OCI-LY7 (cell line): ENCODE results near the gene PAX2. TPM values are rescaled to one million over a fixed set of nuclear protein-coding genes. Genes with fewer than 3 reads are reported as not detected.

Experiments
- BruUV-seq: library from RNA; stranded (reverse); fragments of 400-500 nt; replicated peaks from 2 replicates; lab custom pipeline; 2021; lab: Mats Ljungman, UMichigan
- CTCF ChIA-PET: fragments of 300-600 bp; sonication (Branson Sonifier 250); formaldehyde crosslinking; loops from one replicate; lab custom pipeline; 2022; ENCODE audit warnings: antibody characterized with exemption; ENCODE audit not compliant: unreplicated experiment; lab: Charles Lee
- POLR2A ChIA-PET: fragments of 300-600 bp; sonication (Branson Sonifier 250); formaldehyde crosslinking; loops from one replicate; lab custom pipeline; 2022; ENCODE audit warnings: antibody characterized with exemption; lab: Charles Lee
- DNase-seq: peaks from one replicate; pipeline ENCODE4 v3.0.0-alpha.2; 2015; ENCODE audit warnings: low spot score
- H2AFZ ChIP-seq: fragments of 200-600 bp; sonication (generic), shearing (Covaris generic); 2 replicates; pipeline ENCODE4 v1.6.1; 2014; ENCODE audit warnings: mild to moderate bottlenecking, antibody characterized with exemption, low read length, moderate library complexity
- H3K27ac ChIP-seq: fragments of 200-600 bp; sonication (generic); 2 replicates; pipeline ENCODE4 v1.5.1; 2014; ENCODE audit warnings: mixed run types, low read depth, mild to moderate bottlenecking, moderate library complexity, low read length, inconsistent platforms; ENCODE audit not compliant: poor library complexity, severe bottlenecking
- H3K36me3 ChIP-seq: fragments of 200-600 bp; sonication (generic); 2 replicates; pipeline ENCODE4 v1.6.1; 2014; ENCODE audit warnings: mild to moderate bottlenecking, antibody characterized with exemption, low read length, moderate library complexity, mixed read lengths; ENCODE audit not compliant: insufficient read depth
- H3K4me1 ChIP-seq: fragments of 200-600 bp; sonication (generic); 2 replicates; pipeline ENCODE4 v1.5.1; 2014; ENCODE audit warnings: mild to moderate bottlenecking, low read length; ENCODE audit not compliant: insufficient read depth, poor library complexity, severe bottlenecking
- H3K4me2 ChIP-seq: fragments of 200-600 bp; sonication (generic); 2 replicates; pipeline ENCODE4 v1.6.1; 2014; ENCODE audit warnings: mild to moderate bottlenecking, low read length
- H3K4me3 ChIP-seq: fragments of 200-600 bp; sonication (generic); 2 replicates; pipeline ENCODE4 v1.5.1; 2014; ENCODE audit warnings: mild to moderate bottlenecking, low read depth, low read length; ENCODE audit not compliant: poor library complexity, severe bottlenecking
- H3K79me2 ChIP-seq: fragments of 200-600 bp; sonication (generic); 2 replicates; pipeline ENCODE4 v1.6.1; 2016; ENCODE audit warnings: low read depth, mild to moderate bottlenecking, low read length, moderate library complexity, mixed read lengths; ENCODE audit not compliant: insufficient read depth
- H3K9me2 ChIP-seq: fragments of 200-600 bp; sonication (generic); 2 replicates; pipeline ENCODE4 v1.6.1; 2016; ENCODE audit warnings: mild to moderate bottlenecking, low read length, mixed read lengths; ENCODE audit not compliant: insufficient read depth
- H3K9me3 ChIP-seq: fragments of 200-600 bp; sonication (generic); 2 replicates; pipeline ENCODE4 v1.6.1; 2014; ENCODE audit warnings: mild to moderate bottlenecking, mixed run types, low read length, mixed read lengths
- H4K20me1 ChIP-seq: fragments of 200-600 bp; sonication (generic); 2 replicates; pipeline ENCODE4 v1.6.1; 2014; ENCODE audit warnings: mild to moderate bottlenecking, antibody characterized with exemption, low read length, moderate library complexity, mixed read lengths; ENCODE audit not compliant: insufficient read depth
- EZH2phosphoT487 ChIP-seq: fragments of 200-600 bp; sonication (generic); IDR thresholded peaks from 2 replicates; pipeline ENCODE4 v1.6.1; 2018; ENCODE audit warnings: low read depth, borderline replicate concordance, mild to moderate bottlenecking, mixed run types, antibody characterized with exemption, low read length, moderate library complexity, mixed read lengths
- intact Hi-C: fragments of 100-400 bp; cut with micrococcal nuclease; formaldehyde crosslinking; loops from one replicate; pipeline ENCODE4 v1.10.0; 2022; ENCODE audit not compliant: unreplicated experiment
- total RNA-seq, 2 experiments: library from RNA; depleted of rRNA in 1 of 2; stranded (reverse); fragments of >200 nt in 1 of 2; shearing (Covaris generic) in 1 of 2; gene quantifications; 2 replicates each; pipeline ENCODE4 v1.2.3, GENCODE V29; 2014 to 2022
- TF ChIP-seq, protein P1 (sequence below): fragments of 200-600 bp; sonication (generic); conservative IDR thresholded peaks from 2 replicates; pipeline ENCODE4 v1.5.1; 2014; ENCODE audit warnings: mild to moderate bottlenecking, antibody characterized with exemption, low read length, moderate library complexity, mixed read lengths

The PAX2 gene
- total RNA-seq, 2 experiments from 2014 or later, result not detected

DNA sequence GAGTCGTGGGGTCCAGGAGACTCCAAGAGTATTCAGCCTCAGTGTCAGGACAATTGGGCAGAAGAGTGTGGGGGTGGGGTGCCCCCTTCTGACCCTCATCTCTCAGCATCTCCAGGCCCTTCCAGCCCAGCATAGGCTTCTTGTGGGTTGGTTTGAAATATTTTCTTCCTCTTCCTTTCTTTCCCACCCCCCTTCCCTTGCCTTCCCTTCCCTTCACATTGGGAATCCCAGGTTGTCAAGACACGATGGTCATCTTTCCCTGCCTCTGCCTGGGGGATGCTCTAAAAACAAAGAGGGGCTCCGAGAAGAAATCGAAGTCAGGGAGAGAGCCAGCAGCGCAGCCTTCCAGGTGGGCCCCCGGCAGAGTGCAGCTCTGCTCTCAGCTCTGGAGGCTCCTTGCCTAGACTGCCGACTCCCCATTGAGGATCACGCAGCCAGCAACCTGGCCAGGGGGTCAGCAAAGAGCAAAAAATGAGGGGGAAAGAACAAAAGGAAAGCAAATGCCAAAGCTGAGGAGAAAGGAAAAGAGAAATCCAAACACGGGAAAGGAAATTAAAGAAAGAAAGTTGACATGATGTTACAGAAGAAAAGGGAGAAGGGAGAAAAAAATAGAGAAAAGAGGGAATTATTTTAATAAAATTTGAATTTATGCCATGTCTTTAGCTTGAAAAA is 1.5 kb downstream of the PAX2 start:
- Histone ChIP-seq H3K4me2 (no peak overlapping the region), H3K9me2 (no peaks in the 10 kb centered on the region), H3K27ac (no peak overlapping the region), H4K20me1 (0 out of 2 replicates have a peak, but pooled peaks cover 4% of the 10 kb centered on the region), H3K4me3 (no peak overlapping the region), H2AFZ (no peak overlapping the region), H3K9me3 (no peaks in the 10 kb centered on the region), H3K36me3 (no peaks in the 10 kb centered on the region), H3K79me2 (no peaks in the 10 kb centered on the region), H3K4me1 (no peaks in the 10 kb centered on the region)
- POLR2A ChIA-PET, result interaction anchor here (0.6 to 0.7 kb wide), 4 partner anchors 177 to 1073 kb away, joined by 3 read pairs; no protein-coding TSS in a partner anchor
- BruUV-seq, result no TSS peak
- no peak for DNase-seq
- TF ChIP-seq, protein P1, sequence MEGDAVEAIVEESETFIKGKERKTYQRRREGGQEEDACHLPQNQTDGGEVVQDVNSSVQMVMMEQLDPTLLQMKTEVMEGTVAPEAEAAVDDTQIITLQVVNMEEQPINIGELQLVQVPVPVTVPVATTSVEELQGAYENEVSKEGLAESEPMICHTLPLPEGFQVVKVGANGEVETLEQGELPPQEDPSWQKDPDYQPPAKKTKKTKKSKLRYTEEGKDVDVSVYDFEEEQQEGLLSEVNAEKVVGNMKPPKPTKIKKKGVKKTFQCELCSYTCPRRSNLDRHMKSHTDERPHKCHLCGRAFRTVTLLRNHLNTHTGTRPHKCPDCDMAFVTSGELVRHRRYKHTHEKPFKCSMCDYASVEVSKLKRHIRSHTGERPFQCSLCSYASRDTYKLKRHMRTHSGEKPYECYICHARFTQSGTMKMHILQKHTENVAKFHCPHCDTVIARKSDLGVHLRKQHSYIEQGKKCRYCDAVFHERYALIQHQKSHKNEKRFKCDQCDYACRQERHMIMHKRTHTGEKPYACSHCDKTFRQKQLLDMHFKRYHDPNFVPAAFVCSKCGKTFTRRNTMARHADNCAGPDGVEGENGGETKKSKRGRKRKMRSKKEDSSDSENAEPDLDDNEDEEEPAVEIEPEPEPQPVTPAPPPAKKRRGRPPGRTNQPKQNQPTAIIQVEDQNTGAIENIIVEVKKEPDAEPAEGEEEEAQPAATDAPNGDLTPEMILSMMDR, result no peak
- TF ChIP-seq EZH2phosphoT487, result no peak
- CTCF ChIA-PET, result no interaction called here
- intact Hi-C loops, result no loop called here

DNA sequence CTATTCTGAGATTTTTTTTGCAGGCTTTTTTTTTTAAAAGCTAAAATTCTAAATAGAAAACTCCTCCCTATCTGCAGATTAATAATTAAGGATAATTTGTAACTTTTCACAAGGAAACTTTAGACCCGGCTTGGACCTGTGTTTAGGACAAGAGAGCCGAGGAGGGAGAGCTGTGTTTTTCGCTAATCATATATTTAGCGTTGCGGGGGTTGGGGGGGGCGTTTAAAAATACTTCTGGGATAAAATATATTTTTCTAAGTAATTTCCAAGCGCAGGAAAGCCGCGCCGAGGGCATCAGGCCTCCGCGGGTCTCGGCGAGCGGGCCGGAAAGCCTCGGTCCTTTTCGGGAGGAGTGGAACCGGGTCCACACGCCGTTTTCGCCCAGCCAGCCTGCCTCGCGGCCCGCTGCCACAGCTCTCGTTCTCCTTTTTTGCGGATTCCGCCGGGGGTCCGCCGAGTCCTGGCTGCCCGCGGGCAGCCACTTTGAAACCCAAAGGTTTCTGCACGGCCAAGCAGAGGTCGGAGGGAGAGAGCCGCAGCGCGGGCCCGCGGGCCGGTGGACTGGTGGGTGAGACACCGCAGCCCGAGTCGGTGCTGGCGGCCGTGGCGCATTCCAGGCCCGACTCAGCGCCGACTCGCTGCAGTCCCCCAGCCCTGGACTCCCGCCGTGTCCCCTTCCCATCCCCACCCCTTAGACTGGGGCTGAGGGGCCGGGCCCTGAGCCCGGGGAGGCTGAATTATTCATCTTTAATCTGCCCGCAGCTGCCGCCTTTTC is 2.3 kb downstream of the PAX2 start:
- H3K9me3 ChIP-seq, result no peaks in the 10 kb centered on the region
- ChIA-PET CTCF (no interaction called here), POLR2A (interaction anchor here (0.6 to 0.7 kb wide), 4 partner anchors 177 to 1073 kb away, joined by 3 read pairs; no protein-coding TSS in a partner anchor)
- no peak overlapping the region for H3K4me2 ChIP-seq
- H4K20me1 ChIP-seq, result 0 out of 2 replicates have a peak, but pooled peaks cover 4% of the 10 kb centered on the region
- intact Hi-C loops, result no loop called here
- DNase-seq, result no peak
- no TSS peak for BruUV-seq
- H3K9me2 ChIP-seq, result no peaks in the 10 kb centered on the region
- H2AFZ ChIP-seq, result no peak overlapping the region
- H3K4me1 ChIP-seq, result no peaks in the 10 kb centered on the region
- no peaks in the 10 kb centered on the region for H3K36me3 ChIP-seq
- TF ChIP-seq, protein P1, result no peak
- no peak for TF ChIP-seq EZH2phosphoT487
- H3K27ac ChIP-seq, result no peak overlapping the region
- H3K79me2 ChIP-seq, result no peaks in the 10 kb centered on the region
- H3K4me3 ChIP-seq, result no peak overlapping the region
